ENCODE measurements around the gene ATXN1.

Gene ATXN1

GRCh38 chr6:16743664-16744210 is 17.5 kb downstream of the ATXN1 start:
- DNase-seq (ENCODE audit: low read depth in 3 of 3) = no peak

DNA sequence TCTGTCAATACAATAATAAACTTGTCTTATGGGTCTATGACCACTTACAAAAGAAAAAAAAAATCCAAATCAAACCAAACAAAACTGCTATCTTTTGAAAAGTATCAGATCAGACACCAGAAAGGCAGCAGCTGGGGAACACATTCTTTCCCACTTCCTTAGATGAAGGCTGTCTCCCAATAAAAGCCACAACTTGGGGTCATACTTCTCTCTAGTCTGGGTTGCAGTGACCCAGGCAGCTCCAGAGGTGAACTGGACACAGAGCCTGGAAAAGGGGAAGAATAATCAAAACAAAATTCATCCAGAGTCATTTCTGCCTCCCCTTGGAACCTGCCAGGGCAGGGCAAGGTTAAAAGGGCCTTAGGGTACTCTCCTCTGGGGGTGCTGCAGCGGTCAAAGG is 19.1 kb downstream of the ATXN1 start:
- no peak for DNase-seq (ENCODE audit: low read depth in 3 of 3)

DNA sequence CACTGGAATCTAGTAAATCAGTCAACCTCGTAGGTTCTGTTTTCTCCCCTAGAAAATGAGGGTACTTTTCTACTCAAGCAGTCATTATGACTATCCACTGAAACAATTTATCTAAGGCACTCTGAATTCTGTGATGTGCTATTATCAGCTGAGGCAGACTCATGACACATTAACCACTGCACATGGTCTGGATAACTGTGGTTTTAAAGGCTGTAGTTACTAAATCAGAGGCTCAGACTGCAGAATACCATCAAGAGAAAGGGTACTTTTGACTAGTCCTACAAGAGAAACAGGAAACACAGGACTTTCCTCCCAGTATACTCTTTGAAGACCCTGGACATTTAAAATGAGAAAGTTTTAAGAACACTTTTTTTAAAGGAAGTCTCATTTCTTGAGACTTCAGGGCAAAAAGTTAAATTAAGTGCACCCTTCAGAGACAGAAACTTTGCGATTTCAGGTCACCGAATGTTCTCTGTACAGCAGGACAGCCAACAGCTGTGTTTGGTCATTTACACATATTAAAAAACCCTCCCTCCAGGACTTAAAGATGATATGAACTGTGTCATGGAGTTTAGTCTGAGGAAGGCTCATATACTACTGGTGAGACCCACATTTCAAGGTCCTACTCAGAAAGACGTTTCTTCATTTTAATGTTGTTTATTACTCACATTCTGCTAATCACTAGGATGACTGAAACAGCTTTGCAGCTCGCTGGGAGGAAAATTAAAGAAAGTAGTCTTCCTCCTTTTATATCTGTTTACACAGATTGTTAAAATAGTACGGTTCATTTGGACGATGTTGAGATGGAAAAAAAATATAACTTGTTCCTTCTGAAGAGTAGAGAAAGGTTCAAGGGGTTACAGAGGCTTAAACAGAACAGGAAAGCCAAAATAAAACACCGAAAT is 19.9 kb downstream of the ATXN1 start:
- DNase-seq (ENCODE audit: low read depth in 3 of 3) = no peak

DNA sequence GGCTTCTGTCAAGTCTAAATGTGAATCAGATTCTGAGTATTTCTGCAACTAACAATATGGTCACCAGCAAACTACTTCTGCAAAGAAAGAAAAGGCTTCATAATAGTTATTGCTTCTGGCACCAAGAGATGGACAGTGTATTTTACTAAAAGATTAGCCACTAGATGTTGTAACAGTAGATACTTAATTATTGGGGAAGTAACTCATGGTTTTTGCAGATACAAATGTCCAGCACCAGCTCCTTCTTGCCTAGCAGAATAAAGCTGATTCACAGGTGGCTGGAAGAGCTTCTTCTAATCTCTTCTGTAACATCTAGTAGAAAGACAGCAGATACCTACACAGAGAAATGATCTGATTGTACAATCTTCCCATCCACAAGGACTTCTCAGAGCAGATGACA is 21.2 kb downstream of the ATXN1 start:
- no peak for DNase-seq (ENCODE audit: low read depth in 3 of 3)

GRCh38 chr6:16739329-16739801 is 21.9 kb downstream of the ATXN1 start:
- DNase-seq (ENCODE audit: low read depth in 3 of 3) = no peak

DNA sequence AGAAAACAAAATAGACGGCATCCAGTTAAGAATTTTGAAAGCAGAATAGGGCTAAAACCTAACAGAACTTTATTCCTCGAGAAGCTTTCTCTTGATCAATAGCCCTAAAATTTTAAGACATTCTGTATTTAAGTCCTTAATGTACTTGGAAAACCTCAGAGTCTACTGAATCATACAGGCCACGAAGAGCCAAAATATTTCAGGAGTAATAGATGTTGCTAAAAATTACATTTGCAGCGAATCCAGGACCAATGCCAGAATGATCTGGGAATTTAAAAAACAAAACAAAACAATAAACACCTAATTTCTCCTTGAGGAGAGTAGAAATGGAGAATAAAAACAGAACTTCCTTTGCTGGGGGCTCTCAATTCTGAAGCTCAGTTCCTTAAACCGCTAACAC is 23.3 kb downstream of the ATXN1 start:
- no peak for DNase-seq (ENCODE audit: low read depth in 3 of 3)

GRCh38 chr6:16736856-16737775 is 24.1 kb downstream of the ATXN1 start:
- DNase-seq (ENCODE audit: low read depth in 3 of 3) = no peak

DNA sequence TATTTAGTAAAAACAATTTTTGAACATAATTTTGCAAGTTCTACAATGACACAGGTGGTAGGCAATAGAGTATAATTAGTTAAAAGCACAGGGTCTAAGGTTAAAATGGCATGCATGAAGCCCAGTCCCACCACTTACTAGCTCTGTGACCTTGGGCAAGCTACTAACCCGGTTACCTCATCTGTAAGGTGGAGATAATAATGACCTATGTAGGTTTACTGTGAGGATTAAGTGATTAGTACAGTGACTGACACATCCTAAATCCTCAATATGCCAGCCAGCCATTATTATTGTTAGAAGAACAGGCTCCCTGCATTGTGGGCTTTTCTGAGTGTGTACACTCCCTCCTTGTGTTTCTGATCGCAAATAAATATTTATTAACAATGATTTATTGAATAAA is 26.2 kb downstream of the ATXN1 start:
- no peak for DNase-seq (ENCODE audit: low read depth in 3 of 3)

GRCh38 chr6:16733085-16733484 is 28.2 kb downstream of the ATXN1 start:
- DNase-seq (ENCODE audit: low read depth in 3 of 3) = no peak

DNA sequence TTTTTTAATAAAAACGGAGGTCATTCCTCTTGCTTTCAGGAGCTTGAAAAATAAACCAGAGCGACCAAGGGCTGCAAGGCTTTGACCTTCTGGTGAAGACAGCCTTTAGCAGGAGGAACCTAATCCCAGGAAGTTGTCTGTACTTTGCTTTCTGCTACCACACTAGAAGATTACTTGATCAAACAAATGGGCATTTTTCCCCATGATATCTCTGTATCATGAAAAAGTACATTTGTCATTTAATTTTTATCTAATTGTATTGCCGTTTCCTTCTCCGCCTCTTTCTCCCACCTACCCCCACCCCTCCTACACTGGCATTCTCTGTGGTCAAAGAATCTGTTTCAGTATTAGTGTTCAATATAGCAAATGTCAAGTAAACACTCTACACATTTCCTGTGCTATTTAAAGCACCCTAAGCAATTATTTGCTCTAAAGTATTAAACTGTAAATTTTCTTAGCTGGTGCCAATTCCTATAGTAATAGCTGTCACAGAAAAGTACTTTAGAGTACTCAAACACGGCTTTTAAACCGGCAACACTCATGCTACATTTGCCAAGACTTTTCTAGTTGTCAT is 29.7 kb downstream of the ATXN1 start:
- no peak for DNase-seq (ENCODE audit: low read depth in 3 of 3)

GRCh38 chr6:16730738-16731477 is 30.4 kb downstream of the ATXN1 start:
- DNase-seq (ENCODE audit: low read depth in 3 of 3) = no peak

- no peak for DNase-seq (ENCODE audit: low read depth in 3 of 3)
Observed at GRCh38 chr6:16729744-16730143, 31.5 kb downstream of the ATXN1 start.

GRCh38 chr6:16729183-16729691 is 32.0 kb downstream of the ATXN1 start:
- no peak for DNase-seq (ENCODE audit: low read depth in 3 of 3)

DNA sequence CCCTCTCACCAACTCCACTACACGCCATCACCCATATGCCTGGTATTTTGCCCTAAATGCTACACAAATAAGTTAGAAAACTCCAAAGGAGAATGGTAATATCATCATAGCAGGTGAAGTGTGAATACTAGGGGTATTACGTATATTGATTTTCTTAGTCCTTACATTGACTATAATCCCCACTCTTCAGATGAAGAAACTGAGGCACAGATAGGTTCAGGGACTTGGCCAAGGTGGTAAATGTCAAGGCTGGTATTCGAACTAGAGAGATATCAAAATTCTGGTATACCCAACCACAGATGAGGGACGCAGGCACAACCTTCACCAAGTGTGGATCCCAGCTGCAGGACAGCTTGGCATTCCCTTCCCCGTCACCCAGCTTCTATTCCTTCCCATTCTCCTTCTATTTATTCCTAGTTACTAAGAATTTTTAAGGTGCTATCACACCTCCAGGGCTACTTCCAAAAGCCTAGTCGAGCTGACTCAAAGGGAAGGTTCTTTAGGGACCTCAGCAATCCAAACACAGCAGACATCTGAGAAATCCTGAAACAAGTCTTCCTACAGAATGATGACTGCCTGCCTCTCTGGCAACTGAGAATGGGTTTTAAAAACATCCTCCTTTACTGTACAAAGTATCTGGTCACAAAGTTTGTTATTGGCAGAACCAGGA is 32.6 kb downstream of the ATXN1 start:
- DNase-seq (ENCODE audit: low read depth in 3 of 3) = no peak

DNA sequence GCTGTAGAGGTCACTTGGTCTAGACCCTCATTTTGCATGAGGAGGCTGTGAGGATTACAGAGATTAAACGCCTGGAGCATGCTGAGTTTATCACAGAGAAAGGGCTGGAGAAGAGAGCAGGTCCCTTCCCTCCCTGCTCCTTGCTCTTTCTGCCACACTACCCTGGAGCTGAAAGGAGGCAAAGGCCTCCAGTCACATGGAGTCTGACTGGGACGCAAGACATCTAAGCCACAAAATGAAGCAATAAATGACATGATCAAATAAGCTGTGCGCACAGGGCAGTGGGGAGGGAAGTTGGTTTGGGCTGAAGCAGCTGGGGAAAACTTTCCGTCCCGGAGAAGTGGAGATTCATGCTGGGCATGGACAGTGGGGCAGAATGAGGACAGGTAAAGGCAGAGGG is 33.3 kb downstream of the ATXN1 start:
- no peak for DNase-seq (ENCODE audit: low read depth in 3 of 3)

GRCh38 chr6:16725145-16725864 is 36.0 kb downstream of the ATXN1 start:
- no peak for DNase-seq (ENCODE audit: low read depth in 3 of 3)

- no peak for DNase-seq (ENCODE audit: low read depth in 3 of 3)
Observed at GRCh38 chr6:16723826-16724225, 37.4 kb downstream of the ATXN1 start.

DNA sequence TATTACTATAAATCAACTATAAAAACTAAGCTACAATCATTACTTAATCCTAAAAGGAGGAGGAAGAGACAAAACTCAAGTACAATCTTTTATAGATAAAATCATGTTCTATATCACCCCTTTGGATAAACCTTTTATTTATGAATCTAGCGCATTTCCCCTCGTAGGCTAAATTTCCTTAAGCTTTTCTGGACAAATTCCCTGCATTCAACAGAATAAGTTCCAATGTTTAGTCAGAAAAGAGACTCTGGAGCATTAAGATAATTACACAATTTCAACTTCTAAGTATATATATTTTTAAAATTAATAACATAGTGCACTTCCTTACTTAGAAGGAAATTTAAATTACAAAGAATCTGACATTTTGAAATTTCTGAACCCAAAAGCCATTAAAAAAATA is 37.9 kb downstream of the ATXN1 start:
- DNase-seq (ENCODE audit: low read depth in 3 of 3) = no peak

DNA sequence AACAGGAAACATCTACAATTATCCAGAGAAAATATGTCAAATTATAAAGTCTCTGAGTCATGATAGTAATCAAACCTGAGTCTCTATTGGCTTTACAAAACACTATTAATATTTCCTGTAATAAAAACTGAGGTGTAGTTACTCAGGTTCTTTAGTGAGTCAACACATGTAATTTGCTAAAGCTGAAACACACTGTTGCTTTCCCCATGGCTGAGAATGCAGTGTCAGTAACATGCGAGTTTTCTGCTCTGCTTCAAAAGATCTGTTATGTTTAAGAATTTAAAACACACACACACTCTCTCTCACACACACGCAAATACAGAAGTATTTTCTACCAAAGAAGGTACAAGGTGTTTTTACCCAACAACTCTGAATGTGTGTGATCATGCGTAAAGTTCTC is 38.6 kb downstream of the ATXN1 start:
- no peak for DNase-seq (ENCODE audit: low read depth in 3 of 3)

DNA sequence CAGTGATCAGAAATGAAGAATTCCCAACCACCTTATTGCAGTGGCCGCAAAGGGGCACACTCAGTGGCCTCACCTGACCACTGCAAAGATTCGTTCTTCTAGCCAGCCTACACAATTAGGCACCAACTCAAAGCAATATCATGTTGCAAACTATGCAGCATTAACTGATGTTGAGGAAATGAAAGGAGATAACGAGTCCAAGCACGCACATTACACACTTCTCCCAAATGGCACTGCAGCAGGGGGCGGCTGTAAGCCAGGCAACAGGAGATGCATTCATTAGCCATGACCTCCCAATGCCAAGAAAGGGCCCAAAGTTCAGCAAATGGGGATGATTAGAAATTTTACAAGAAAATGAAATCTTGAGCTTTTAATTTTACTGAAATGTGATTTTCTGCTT is 39.3 kb downstream of the ATXN1 start:
- DNase-seq (ENCODE audit: low read depth in 3 of 3) = no peak

Data from stimulated activated CD4-positive, alpha-beta T cell treated with anti-CD3 and anti-CD28 coated beads, TNF-alpha, amount 100 ng/mL, for 48 hours (primary cell).